HG02610 (cell line): ENCODE measurements around the gene FAM72A.
"Not testable (repeated sequence)": the region's sequence is repeated elsewhere in the genome, so short reads cannot be mapped to it uniquely, and the experiment has no call there.

Experiments
- ATAC-seq: cut with Tn5 transposase; IDR thresholded peaks from one replicate; pipeline ENCODE4 v1.9.1; 2021; ENCODE audit warnings: mild to moderate bottlenecking, moderate library complexity; ENCODE audit not compliant: unreplicated experiment

The FAM72A gene

DNA sequence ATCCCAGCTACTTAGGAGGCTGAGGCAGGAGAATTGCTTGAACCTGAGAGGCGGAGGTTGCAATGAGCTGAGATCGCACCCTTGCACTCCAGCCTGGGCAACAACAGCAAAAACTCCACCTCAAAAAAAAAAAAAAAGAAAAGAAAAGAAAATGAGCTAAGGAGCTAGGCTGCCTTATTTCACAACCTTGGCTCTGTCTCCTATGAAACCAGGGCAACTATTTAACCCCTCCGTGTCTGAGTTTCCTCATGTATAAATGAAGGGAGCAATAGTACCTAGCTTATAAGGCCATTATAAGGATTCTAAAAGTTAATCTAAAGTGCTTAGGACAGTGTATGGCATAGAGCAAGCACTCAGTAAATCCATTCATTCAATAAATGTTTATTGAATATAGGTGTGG lies 32.8 kb downstream of the FAM72A start:
- ATAC-seq: not testable (repeated sequence)

DNA sequence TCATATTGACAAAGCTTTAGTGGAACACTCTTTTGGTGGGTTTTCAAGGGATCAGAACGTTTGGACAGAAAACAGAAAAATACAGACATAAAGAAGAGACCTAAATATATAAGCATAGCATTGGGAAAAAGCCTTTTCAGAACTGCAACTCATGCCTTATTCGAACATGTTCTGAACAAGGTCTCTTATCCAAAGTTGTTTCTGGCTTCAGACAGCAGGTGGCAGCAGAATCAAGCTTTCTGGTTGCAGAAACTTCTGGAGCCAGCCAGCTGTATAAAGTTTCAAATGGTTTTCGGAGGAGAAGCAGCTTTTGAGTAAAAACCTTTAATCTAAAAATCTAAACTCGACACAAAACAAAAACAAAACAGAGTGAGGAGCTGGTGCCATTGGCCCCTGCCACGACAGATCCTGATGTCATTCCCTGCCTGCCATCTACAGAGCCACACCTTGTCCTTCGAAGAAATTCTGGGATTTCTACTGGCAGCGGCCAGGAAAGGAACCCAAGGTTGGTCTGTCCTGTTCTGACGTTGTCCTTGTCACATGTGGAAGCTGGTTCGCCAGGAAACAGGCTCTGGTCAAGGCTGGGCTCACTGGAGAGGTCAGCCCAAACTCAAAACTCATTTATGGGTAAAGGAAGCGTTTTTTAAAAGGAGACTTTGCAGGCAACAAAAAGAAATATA lies 35.1 kb downstream of the FAM72A start:
- ATAC-seq: peak; percentile 69

GRCh38 chr1:206145771-206146290 lies 56.8 kb downstream of the FAM72A start:
- no peak for ATAC-seq

DNA sequence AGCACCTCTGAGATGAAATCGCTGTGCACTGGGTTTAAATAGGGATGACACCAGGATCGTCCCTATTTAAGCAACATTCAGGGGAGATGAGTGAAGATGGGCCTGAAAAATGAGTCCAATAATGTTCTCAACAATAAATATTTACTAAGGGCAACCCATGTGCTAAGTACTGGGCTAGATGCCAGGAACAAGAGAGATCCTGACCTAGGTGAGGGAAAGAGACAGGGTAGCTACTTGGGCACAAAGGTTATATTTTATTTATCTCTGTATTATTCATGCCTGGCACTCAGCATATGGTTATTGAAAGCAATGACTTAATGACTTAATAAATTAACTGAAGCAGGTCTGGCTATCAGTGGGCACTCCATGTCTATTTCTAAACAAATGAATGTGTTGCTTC lies 58.0 kb downstream of the FAM72A start:
- ATAC-seq: no peak

DNA sequence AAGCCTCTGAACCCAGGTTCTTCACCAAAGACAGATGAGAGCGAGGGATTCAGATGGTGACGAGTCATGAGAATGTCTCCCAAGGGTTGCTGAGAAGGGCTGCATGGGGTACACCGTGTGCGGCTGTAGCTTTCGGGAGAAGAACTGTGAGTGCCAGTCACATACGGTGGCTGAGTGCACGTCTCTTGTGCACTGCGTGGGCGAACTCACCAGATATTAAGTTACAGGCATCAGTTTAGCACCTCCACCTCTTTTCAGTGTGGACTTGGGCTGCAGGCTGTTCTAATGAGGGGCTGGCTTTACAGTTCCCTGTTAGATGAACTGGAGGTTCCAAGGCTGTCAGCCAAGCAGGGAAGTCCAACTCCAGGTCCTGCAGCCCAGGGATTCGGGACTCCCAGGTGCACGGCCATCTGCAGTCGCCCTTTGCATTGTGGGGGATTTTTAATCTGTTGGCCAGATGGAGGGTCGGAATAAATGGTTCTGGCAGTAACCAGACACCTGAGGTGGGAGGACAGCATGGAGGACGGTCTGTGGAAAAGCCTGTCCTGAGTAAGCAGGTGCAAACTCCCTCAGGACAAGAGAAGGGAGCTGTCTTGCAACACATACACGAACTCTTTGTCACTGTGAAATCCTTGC lies 59.0 kb downstream of the FAM72A start:
- no peak for ATAC-seq

- ATAC-seq: no peak
These were observed 59.9 kb downstream of the FAM72A start for GRCh38 chr1:206142770-206143169.

DNA sequence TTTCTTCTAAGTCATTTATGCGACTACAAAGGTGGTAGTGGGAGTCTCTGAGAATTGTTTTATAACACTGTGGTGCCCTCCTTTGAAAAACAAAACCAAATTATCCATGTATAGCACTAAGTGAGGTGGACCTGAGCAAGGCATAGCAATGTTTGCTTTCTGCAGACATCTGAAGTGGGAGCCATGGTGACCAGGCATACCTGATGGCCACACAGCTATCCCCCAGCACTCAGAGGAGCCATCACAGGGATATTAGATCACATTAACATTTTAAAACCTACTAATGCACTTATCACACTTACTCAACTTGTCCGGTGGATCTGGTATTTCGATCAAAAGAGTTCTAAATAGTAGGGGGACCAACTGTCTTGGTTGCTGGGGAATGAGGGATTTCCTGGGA lies 60.6 kb downstream of the FAM72A start:
- ATAC-seq: no peak

DNA sequence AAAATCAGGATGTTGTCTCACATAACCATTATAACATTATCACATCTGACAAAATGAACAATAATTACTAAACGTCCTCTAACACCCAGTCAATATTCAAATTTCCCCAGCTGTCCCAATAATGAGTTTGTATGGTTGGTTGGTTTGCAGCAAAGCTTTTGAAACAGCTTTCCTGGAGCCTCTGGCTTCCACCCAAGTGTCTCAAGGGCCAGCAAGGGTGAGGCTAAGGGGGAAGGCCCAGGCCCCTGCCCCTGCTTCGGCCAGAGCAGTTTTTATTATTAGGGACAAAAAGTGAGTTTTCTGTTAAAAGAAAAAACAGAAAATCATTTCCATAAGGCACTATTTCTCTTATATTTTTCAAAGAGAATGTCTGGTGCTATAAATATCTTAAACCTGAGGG lies 66.4 kb downstream of the FAM72A start:
- no peak for ATAC-seq
